Activated B cell treated with CpG ODN at 0.5 μM for 24 hours (primary cell): Measurements from ENCODE around the gene DPY19L1. TPM values are rescaled to one million over a fixed set of nuclear protein-coding genes. Genes with fewer than 3 reads are reported as not detected.

ENCODE experiments used
- ATAC-seq: fragments of 200-7000 bp; cut with Tn5 transposase; one replicate; pipeline ENCODE4 v1.10.0; 2021; ENCODE audit warnings: low read depth, mild to moderate bottlenecking, moderate library complexity
- CTCF ChIA-PET: fragments of 350-600 bp; sonication (Branson Sonifier 250); formaldehyde crosslinking; loops from one replicate; lab custom pipeline; 2021; ENCODE audit warnings: antibody characterized with exemption; lab: Charles Lee
- POLR2A ChIA-PET: fragments of 350-600 bp; sonication (Branson Sonifier 250); formaldehyde crosslinking; loops from one replicate; lab custom pipeline; 2021; ENCODE audit warnings: antibody characterized with exemption; lab: Charles Lee
- DNase-seq: peaks from one replicate; pipeline ENCODE4 v3.0.0; 2022
- H3K27ac Mint-ChIP-seq: one replicate; pipeline ENCODE4 v1.8.0; 2020; ENCODE audit warnings: mixed read lengths
- H3K27me3 Mint-ChIP-seq: one replicate; pipeline ENCODE4 v1.8.0; 2021; ENCODE audit warnings: mixed read lengths
- H3K36me3 Mint-ChIP-seq: one replicate; pipeline ENCODE4 v1.8.0; 2021; ENCODE audit warnings: low read depth, mixed read lengths
- H3K4me1 Mint-ChIP-seq: one replicate; pipeline ENCODE4 v1.8.0; 2021; ENCODE audit warnings: mixed read lengths
- H3K4me3 Mint-ChIP-seq: one replicate; pipeline ENCODE4 v1.8.0; 2020; ENCODE audit warnings: mild to moderate bottlenecking, mixed read lengths
- H3K9me3 Mint-ChIP-seq: one replicate; pipeline ENCODE4 v1.8.0; 2020; ENCODE audit warnings: mixed read lengths
- intact Hi-C: fragments of 100-400 bp; cut with micrococcal nuclease; formaldehyde crosslinking; loops from one replicate; pipeline ENCODE4 v1.15.1; 2024
- total RNA-seq: library from RNA; stranded (reverse); gene quantifications from 2 replicates; pipeline ENCODE4 v1.2.3, GENCODE V29; 2022
- TF ChIP-seq, protein P1 (sequence below): fragments of 200-600 bp; IDR thresholded peaks from one replicate; pipeline ENCODE4 v1.8.0; 2022; ENCODE audit warnings: antibody characterized with exemption, mild to moderate bottlenecking

The DPY19L1 gene
- total RNA-seq, 1 donor from 2014 or later = 10.0 TPM

DNA sequence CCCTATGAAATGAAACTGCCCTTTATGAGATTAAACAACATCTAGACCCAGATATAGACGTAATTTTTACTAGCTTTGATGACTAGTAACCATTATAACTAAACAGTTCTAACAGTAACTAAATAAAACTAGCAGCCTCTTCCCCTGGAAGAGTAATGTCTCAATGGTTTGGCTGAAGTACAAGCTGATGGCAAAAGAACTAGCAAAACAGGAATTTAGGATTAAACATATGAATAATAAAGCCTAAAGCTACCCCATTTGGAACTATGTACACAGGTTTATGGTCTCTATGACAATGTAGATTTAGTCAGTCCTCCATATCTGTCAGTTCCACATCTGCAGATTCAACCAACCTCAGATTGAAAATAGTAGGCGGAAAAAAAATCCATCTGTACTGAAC lies 6.4 kb downstream of the DPY19L1 start:
- H3K27me3 Mint-ChIP-seq = no peaks in the 10 kb centered on the region
- H3K4me1 Mint-ChIP-seq = peaks cover 15% of the 10 kb centered on the region
- no peak for DNase-seq
- CTCF ChIA-PET = no interaction called here
- ATAC-seq = no peak
- no peak overlapping the region for H3K4me3 Mint-ChIP-seq
- no peaks in the 10 kb centered on the region for H3K36me3 Mint-ChIP-seq
- H3K27ac Mint-ChIP-seq = no peak overlapping the region
- H3K9me3 Mint-ChIP-seq = no peaks in the 10 kb centered on the region
- TF ChIP-seq, protein P1, sequence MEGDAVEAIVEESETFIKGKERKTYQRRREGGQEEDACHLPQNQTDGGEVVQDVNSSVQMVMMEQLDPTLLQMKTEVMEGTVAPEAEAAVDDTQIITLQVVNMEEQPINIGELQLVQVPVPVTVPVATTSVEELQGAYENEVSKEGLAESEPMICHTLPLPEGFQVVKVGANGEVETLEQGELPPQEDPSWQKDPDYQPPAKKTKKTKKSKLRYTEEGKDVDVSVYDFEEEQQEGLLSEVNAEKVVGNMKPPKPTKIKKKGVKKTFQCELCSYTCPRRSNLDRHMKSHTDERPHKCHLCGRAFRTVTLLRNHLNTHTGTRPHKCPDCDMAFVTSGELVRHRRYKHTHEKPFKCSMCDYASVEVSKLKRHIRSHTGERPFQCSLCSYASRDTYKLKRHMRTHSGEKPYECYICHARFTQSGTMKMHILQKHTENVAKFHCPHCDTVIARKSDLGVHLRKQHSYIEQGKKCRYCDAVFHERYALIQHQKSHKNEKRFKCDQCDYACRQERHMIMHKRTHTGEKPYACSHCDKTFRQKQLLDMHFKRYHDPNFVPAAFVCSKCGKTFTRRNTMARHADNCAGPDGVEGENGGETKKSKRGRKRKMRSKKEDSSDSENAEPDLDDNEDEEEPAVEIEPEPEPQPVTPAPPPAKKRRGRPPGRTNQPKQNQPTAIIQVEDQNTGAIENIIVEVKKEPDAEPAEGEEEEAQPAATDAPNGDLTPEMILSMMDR = no peak
- intact Hi-C loops = loop anchor here (10.0 kb wide), 1 partner anchor 1966 kb away; the partner anchor contains the start of gene NT5C3A
- POLR2A ChIA-PET = no interaction called here

DNA sequence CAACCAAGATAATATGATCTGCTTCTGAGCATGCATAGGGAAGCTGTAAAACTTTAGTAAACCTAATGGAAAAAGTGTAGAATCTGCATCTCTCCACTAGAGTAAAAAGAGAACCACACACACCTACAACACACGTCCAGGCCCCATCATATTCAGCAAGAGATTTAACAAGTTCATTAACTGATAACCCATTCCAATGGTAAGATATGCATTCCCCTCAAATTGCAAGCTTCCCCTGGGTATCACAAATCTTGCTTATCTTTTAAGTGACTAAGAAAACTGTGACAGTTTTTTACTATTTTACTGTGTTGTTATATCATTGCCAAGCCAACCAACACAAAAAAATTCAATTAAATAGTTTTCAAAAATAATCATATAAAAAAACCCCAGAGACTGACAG lies 8.0 kb downstream of the DPY19L1 start:
- POLR2A ChIA-PET = no interaction called here
- intact Hi-C loops = no loop called here
- ATAC-seq (no peak), DNase-seq (no peak)
- Mint-ChIP-seq H3K36me3 (no peaks in the 10 kb centered on the region), H3K4me1 (peaks cover under 1% of the 10 kb centered on the region), H3K9me3 (no peaks in the 10 kb centered on the region), H3K4me3 (no peak overlapping the region), H3K27ac (no peak overlapping the region), H3K27me3 (no peaks in the 10 kb centered on the region)
- CTCF ChIA-PET = no interaction called here
- TF ChIP-seq, protein P1 = no peak

DNA sequence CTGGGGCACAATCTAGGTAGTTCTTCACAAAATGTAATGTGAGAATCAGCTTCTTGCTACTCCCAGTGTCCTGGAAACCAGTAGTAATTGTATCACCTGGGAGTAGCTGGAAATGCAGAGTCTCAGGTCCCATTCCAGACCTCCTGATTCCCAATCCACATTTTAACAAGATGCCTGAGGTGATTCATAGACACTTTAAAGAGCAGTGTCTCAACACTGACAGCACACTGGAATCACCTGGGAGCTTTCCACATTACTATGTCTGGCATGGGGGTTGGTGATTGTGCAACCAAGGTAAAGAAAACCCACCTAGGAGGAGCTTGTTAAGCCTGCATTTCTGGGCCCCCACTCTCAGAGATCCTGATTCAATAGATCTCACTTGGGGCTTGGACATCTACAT lies 11.1 kb downstream of the DPY19L1 start:
- no peaks in the 10 kb centered on the region for H3K27me3 Mint-ChIP-seq
- POLR2A ChIA-PET = interaction anchor here (1.0 kb wide), 1 partner anchor 10 kb away, joined by 8 read pairs; no protein-coding TSS in a partner anchor
- no peak for DNase-seq
- intact Hi-C loops = no loop called here
- H3K27ac Mint-ChIP-seq = no peak overlapping the region
- no peak for ATAC-seq
- no peak overlapping the region for H3K4me3 Mint-ChIP-seq
- H3K9me3 Mint-ChIP-seq = no peaks in the 10 kb centered on the region
- H3K36me3 Mint-ChIP-seq = no peaks in the 10 kb centered on the region
- CTCF ChIA-PET = no interaction called here
- TF ChIP-seq, protein P1 = no peak
- H3K4me1 Mint-ChIP-seq = no peaks in the 10 kb centered on the region

DNA sequence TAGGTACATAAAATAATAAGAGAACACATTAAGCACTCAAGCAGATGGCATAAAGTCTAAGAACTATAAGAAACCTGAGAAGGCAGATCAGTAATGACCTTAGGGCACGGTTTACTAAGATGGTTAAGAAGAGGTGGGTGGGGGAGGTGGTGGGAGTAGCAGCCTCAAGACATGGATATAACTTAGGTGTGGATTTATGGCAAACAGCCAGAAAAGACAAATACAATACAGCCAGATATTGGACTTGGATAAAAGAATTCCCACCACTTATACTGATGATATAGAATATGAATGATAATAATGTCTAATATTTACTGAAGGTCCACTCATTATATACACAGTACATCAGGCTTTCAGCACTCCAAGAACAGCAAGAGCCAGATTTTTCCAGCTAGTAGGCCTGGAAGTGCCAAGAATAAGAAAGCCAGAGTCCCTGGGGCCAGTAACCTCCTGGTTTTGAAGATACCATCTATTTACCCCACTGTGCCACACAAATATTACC lies 11.9 kb downstream of the DPY19L1 start:
- ATAC-seq = no peak
- ChIA-PET CTCF (no interaction called here), POLR2A (no interaction called here)
- H3K4me3 Mint-ChIP-seq = no peak overlapping the region
- H3K27me3 Mint-ChIP-seq = no peaks in the 10 kb centered on the region
- no peak for DNase-seq
- TF ChIP-seq, protein P1 = no peak
- no peaks in the 10 kb centered on the region for H3K9me3 Mint-ChIP-seq
- H3K4me1 Mint-ChIP-seq = no peaks in the 10 kb centered on the region
- intact Hi-C loops = no loop called here
- no peak overlapping the region for H3K27ac Mint-ChIP-seq
- H3K36me3 Mint-ChIP-seq = no peaks in the 10 kb centered on the region

DNA sequence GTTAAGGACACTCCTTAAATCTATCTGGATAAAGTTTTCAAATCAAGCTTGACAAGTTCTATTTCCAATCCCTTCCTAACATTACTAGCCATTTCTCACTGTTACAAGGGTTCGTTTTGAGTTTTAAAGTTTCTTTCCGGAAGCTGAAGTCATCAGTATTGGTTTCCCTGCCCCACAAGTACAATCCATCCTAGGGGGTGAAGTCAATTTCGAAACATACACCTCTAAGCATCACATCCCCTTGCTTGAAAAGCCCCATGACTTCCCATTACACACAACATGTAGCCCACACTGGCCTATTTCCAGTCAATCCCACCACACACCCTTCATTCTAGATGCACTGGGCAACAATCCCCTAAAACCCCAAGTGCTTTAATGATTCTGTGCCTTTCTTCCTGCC lies 13.0 kb downstream of the DPY19L1 start:
- ATAC-seq (no peak), DNase-seq (no peak)
- Mint-ChIP-seq H3K27ac (no peak overlapping the region), H3K4me3 (no peak overlapping the region), H3K36me3 (no peaks in the 10 kb centered on the region), H3K4me1 (peaks cover under 1% of the 10 kb centered on the region), H3K9me3 (no peaks in the 10 kb centered on the region), H3K27me3 (no peaks in the 10 kb centered on the region)
- ChIA-PET POLR2A (no interaction called here), CTCF (no interaction called here)
- intact Hi-C loops = no loop called here
- TF ChIP-seq, protein P1 = no peak
